Transverse colon (tissue), 4 donors: ENCODE data around the gene SLC30A3. TPM values are rescaled to one million over a fixed set of nuclear protein-coding genes. Genes with fewer than 3 reads are reported as not detected.
A peak's percentile ranks its signal among the peaks of the same experiment; 100 is the strongest.

Source experiments
- DNase-seq: peaks from one replicate; pipeline ENCODE4 v3.0.0-alpha.2; 2019
- H3K27ac ChIP-seq, 4 donors: fragments of 200-600 bp; sonication (generic); 2 replicates each; pipeline ENCODE4 v1.5.1; 2016 to 2018; ENCODE audit warnings: inconsistent platforms in 4 of 4
- H3K27me3 ChIP-seq: fragments of 200-600 bp; sonication (generic); 2 replicates; pipeline ENCODE4 v1.5.1; 2017; ENCODE audit warnings: inconsistent platforms
- H3K36me3 ChIP-seq, 4 donors: fragments of 200-600 bp; sonication (generic); 2 replicates each; pipeline ENCODE4 v1.5.1; 2017 to 2019; ENCODE audit warnings: inconsistent platforms in 4 of 4
- H3K4me1 ChIP-seq, 4 donors: fragments of 200-600 bp; sonication (generic); 2 replicates each; pipeline ENCODE4 v1.5.1; 2017 to 2020; ENCODE audit warnings: inconsistent platforms in 4 of 4
- H3K4me3 ChIP-seq, 4 donors: fragments of 200-600 bp; sonication (generic); 1 replicate in 1 of 4; 2 replicates in 3 of 4; pipeline versions ENCODE4 v1.5.1 to v1.6.1; 2017 to 2019; ENCODE audit warnings: inconsistent platforms in 4 of 4
- H3K9me3 ChIP-seq, 2 donors: fragments of 200-600 bp; sonication (generic); 2 replicates each; pipeline ENCODE4 v1.5.1; 2017 to 2019; ENCODE audit warnings: inconsistent platforms in 2 of 2
- CTCF ChIP-seq, 5 experiments: fragments of 200-600 bp in 3 of 5; fragments of 450-650 bp in 2 of 5; sonication (generic) in 3 of 5; IDR thresholded peaks; 1 replicate in 2 of 5; 2 replicates in 3 of 5; pipeline ENCODE4 v1.5.1; 2016 to 2017; ENCODE audit warnings: antibody characterized with exemption in 5 of 5, inconsistent platforms in 3 of 5, mild to moderate bottlenecking in 2 of 5, moderate library complexity in 1 of 5
- EP300 ChIP-seq: sonication (generic); formaldehyde crosslinking; IDR thresholded peaks from one replicate; pipeline ENCODE4 v1.6.1; 2017; ENCODE audit warnings: antibody characterized with exemption, low read depth
- POLR2A ChIP-seq: fragments of 450-650 bp; IDR thresholded peaks from one replicate; pipeline ENCODE4 v1.6.1; 2016; ENCODE audit warnings: antibody characterized with exemption, mild to moderate bottlenecking, moderate library complexity
- POLR2AphosphoS5 ChIP-seq, 3 donors: sonication (generic); formaldehyde crosslinking; IDR thresholded peaks; one replicate each; pipeline ENCODE4 v1.6.1; 2016; ENCODE audit warnings: antibody characterized with exemption in 3 of 3
- WGBS, 2 donors: methylation state at CpG; one replicate each; pipeline ENCODE4 v1.1.5; 2018; ENCODE audit warnings: low coverage in 1 of 2; 5-methylcytosine and 5-hydroxymethylcytosine counted together
- in situ Hi-C, 4 donors: fragments of 200-750 bp; cut with MboI; loops; one replicate each; pipeline versions ENCODE4 v1.15.0 to v1.15.1; 2017; ENCODE audit warnings: low sequenced_read_pairs in 3 of 4, low pct_ligation_motif_present in 1 of 4, low pct_unique_long_range_greater_than_20kb in 1 of 4
- intact Hi-C: fragments of 100-400 bp; cut with DNase I; formaldehyde crosslinking; loops from one replicate; pipeline ENCODE4 v1.15.1; 2023; ENCODE audit warnings: low total_unique reads
- total RNA-seq, 4 donors: library from RNA; depleted of rRNA; stranded (reverse); fragments of >200 nt; gene quantifications; one replicate each; pipeline ENCODE4 v1.1.0, GENCODE V29; 2016

Gene SLC30A3
- total RNA-seq, 4 donors from 2014 or later: 0.60 TPM; not detected in 3

DNA sequence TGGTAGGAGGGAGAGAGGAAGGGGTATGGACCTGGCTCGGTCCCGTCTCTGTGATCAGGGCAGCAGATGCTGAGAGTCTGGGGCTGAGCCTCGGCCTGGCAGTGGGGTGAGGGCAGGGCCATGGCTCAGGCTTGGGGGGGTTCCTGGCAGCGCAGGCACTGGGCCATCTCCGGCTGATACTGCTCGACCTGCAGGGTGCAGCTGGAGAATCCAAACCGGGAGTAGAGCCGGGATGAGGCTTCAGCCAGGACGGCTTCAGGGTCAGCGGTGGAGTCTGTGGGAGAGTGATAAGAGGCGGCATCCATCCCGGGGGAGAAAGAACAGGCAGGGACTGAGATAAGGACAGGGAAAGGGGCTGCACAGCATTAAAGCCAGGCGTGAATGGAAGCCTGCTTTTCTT is 7.7 kb downstream of the SLC30A3 start:
- H3K4me3 ChIP-seq: no peak overlapping the region
- no peaks in the 10 kb centered on the region for H3K36me3 ChIP-seq
- H3K27me3 ChIP-seq: peaks cover 81% of the 10 kb centered on the region
- intact Hi-C loops: no loop called here
- H3K9me3 ChIP-seq: no peaks in the 10 kb centered on the region
- no peak for DNase-seq
- 54% methylated on average over 13 of the region's 13 CpGs; no CpG with 5 or more reads in 1 of the 2 donors for WGBS, 2 donors
- TF ChIP-seq POLR2A (no peak), POLR2AphosphoS5 (IDR thresholded peaks at IDR 0.05) (no peak), EP300 (no peak), CTCF (IDR thresholded peaks at IDR 0.05) (no peak)
- in situ Hi-C loops: no loop called here
- no peak overlapping the region for H3K27ac ChIP-seq
- peaks cover 0 to 2% (median 0%) of the 10 kb centered on the region in 4 donors for H3K4me1 ChIP-seq

GRCh38 chr2:27251766-27252165 is 11.1 kb downstream of the SLC30A3 start:
- peaks cover 52% of the 10 kb centered on the region for H3K27me3 ChIP-seq
- DNase-seq: no peak
- H3K27ac ChIP-seq: no peak overlapping the region
- no peaks in the 10 kb centered on the region for H3K36me3 ChIP-seq
- H3K4me3 ChIP-seq: no peak overlapping the region
- peaks cover 0 to 9% (median 2%) of the 10 kb centered on the region in 4 donors for H3K4me1 ChIP-seq
- H3K9me3 ChIP-seq: no peaks in the 10 kb centered on the region
- intact Hi-C loops: no loop called here
- in situ Hi-C loops: no loop called here
- WGBS, 2 donors: 78% methylated on average over 13 of the region's 13 CpGs; no CpG with 5 or more reads in 1 of the 2 donors
- no peak for TF ChIP-seq POLR2A

GRCh38 chr2:27250652-27251379 is 12.0 kb downstream of the SLC30A3 start:
- peaks cover 0 to 9% (median 2%) of the 10 kb centered on the region in 4 donors for H3K4me1 ChIP-seq
- no peak overlapping the region for H3K27ac ChIP-seq
- H3K4me3 ChIP-seq: no peak overlapping the region
- no peaks in the 10 kb centered on the region for H3K36me3 ChIP-seq
- no peaks in the 10 kb centered on the region for H3K9me3 ChIP-seq
- no peak for DNase-seq
- intact Hi-C loops (no loop called here), in situ Hi-C loops (no loop called here)
- peaks cover 42% of the 10 kb centered on the region for H3K27me3 ChIP-seq
- TF ChIP-seq EP300 (no peak), CTCF (IDR thresholded peaks at IDR 0.05) (no peak), POLR2A (no peak), POLR2AphosphoS5 (IDR thresholded peaks at IDR 0.05) (no peak)
- 40 to 61% methylated on average over 1 to 13 of the region's 13 CpGs for WGBS, 2 donors

DNA sequence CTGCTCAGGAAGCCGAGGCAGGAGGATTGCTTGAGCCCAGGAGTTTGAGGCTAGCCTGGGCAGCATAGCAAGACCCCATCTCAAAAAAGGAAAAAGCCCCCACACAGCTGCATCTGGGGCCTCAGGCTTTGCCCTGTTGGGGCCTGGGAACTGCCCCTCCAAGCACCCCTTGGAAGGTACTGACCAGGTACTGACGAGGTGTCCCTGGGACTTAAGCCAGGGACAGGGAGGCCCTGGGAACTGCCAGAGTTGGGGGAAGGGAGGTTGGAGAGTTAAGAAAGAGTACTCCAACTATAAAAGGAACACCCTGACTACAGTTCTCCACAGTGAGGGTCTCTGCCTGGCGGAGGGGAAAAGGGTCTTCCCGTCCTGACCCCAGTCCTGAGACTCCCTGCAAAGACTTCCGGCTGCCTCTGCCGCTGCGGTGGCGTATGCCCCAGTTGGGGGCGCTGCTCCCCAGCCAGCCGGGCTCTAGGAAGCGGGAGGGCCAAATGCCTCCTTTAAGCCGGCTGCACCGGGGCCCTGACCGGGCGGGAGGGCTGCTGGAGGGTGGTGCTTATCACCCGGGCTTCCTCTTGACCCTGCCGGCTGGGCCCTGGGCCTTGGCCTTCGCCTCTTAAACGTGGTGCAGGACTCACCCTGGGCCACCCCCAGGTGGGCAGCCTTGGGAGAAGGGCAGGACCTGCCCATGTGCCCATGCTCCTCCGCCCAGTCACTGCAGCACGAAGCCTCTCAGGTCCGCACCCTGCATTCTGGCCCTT is 12.8 kb downstream of the SLC30A3 start:
- in situ Hi-C loops (no loop called here), intact Hi-C loops (no loop called here)
- Histone ChIP-seq H3K4me1 (peaks cover 0 to 9% (median 2%) of the 10 kb centered on the region in 4 donors), H3K36me3 (no peaks in the 10 kb centered on the region), H3K4me3 (no peak overlapping the region), H3K27me3 (peaks cover 40% of the 10 kb centered on the region), H3K27ac (no peak overlapping the region), H3K9me3 (no peaks in the 10 kb centered on the region)
- TF ChIP-seq EP300: no peak
- TF ChIP-seq POLR2AphosphoS5 (IDR thresholded peaks at IDR 0.05): no peak
- TF ChIP-seq CTCF (IDR thresholded peaks at IDR 0.05): peak; percentile 33 to 53 (median 49)
- DNase-seq: peak; percentile 58
- 22% methylated on average over 14 of the region's 22 CpGs; no CpG with 5 or more reads in 1 of the 2 donors for WGBS, 2 donors
